DND-41 (cell line): ENCODE data around the gene KLK1.

Experiments used
- ATAC-seq: fragments of 200-7000 bp; cut with Tn5 transposase; 3 replicates; pipeline ENCODE4 v1.9.1; 2021; ENCODE audit warnings: low read depth; ENCODE audit not compliant: insufficient read depth
- DNase-seq: peaks from one replicate; pipeline ENCODE4 v3.0.0-alpha.2; 2020
- H2AFZ ChIP-seq: 2 replicates; pipeline ENCODE4 v1.6.0; 2012; ENCODE audit warnings: low read depth, low read length
- H3K27ac ChIP-seq: 2 replicates; pipeline ENCODE4 v1.5.1; 2012; ENCODE audit warnings: low read length, inconsistent platforms
- H3K27me3 ChIP-seq: fragments of 200-600 bp; sonication (generic); 2 replicates; pipeline ENCODE4 v1.6.0; 2012; ENCODE audit warnings: low read length, mild to moderate bottlenecking, inconsistent platforms; ENCODE audit not compliant: insufficient read depth, poor library complexity
- H3K36me3 ChIP-seq: 2 replicates; pipeline ENCODE4 v1.5.1; 2012; ENCODE audit warnings: low read length, inconsistent platforms; ENCODE audit not compliant: insufficient read depth
- H3K4me1 ChIP-seq: 2 replicates; pipeline ENCODE4 v1.5.1; 2012; ENCODE audit warnings: mild to moderate bottlenecking, low read length; ENCODE audit not compliant: insufficient read depth
- H3K4me2 ChIP-seq: 2 replicates; pipeline ENCODE4 v1.6.0; 2012; ENCODE audit warnings: mild to moderate bottlenecking, moderate library complexity, low read length, inconsistent platforms; ENCODE audit not compliant: insufficient read depth
- H3K4me3 ChIP-seq, 2 experiments: fragments of 200-600 bp in 1 of 2; shearing (Covaris generic) in 1 of 2; 2 replicates each; pipeline ENCODE4 v1.5.1; 2012 to 2016; ENCODE audit warnings: inconsistent platforms in 2 of 2, low read length in 2 of 2, mild to moderate bottlenecking in 2 of 2, low read depth in 1 of 2, moderate library complexity in 1 of 2
- H3K79me2 ChIP-seq: 2 replicates; pipeline ENCODE4 v1.6.0; 2012; ENCODE audit warnings: low read length, inconsistent platforms; ENCODE audit not compliant: insufficient read depth
- H3K9ac ChIP-seq: 2 replicates; pipeline ENCODE4 v1.6.0; 2012; ENCODE audit warnings: low read depth, mild to moderate bottlenecking, inconsistent platforms, low read length, moderate library complexity
- H3K9me3 ChIP-seq: 2 replicates; pipeline ENCODE4 v1.5.1; 2012; ENCODE audit warnings: low read length, moderate library complexity, mild to moderate bottlenecking, inconsistent platforms; ENCODE audit not compliant: insufficient read depth, severe bottlenecking
- H4K20me1 ChIP-seq: 2 replicates; pipeline ENCODE4 v1.6.0; 2012; ENCODE audit warnings: low read length; ENCODE audit not compliant: insufficient read depth
- EZH2 ChIP-seq: IDR thresholded peaks from 3 replicates; pipeline ENCODE4 v1.6.1; 2012; ENCODE audit warnings: borderline replicate concordance, low read depth, mild to moderate bottlenecking, moderate library complexity, low read length, inconsistent platforms; ENCODE audit not compliant: severe bottlenecking
- TF ChIP-seq, protein P1 (sequence below): IDR thresholded peaks from 2 replicates; pipeline ENCODE4 v1.5.1; 2012; ENCODE audit warnings: borderline replicate concordance, low read length, moderate library complexity, mild to moderate bottlenecking; ENCODE audit not compliant: poor library complexity, severe bottlenecking; ENCODE audit errors: extremely low read depth

KLK1 gene

DNA sequence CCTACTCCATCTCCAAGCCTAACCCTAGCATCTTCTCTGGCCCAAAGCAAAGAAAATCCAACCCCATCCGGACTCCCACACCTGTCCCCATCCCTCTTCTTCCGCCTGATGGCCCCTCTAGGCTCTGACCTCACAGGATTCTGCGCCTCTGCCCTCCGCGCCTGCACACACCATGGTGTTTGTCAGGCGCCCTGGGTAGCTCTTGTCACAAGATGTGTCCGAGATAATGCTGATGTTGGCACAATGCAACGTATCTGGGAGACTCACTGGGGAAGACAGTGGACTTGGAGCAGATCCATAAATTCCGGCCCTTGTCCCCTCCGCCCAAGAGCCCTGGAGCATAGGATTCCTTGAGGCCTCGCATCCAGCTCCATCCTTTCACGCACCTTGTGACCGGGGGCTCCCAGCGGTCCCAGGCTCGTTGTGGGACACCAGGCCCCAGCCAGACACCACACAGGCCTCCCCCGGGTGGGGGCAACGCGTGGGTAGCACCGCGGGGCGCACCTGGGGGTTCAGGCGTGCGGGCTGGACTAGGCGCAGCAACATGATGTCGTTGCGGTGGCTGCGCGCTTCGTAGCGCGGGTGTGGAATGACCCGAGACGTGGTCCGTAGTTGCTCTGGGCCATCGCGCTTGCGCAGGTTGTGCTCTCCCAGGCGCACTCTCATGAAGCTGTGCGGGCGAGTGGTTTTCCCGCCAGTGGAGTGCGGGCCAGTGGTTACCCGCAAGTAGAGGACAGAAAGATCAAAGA is 3.1 kb upstream of the KLK1 start:
- no peak for TF ChIP-seq EZH2
- TF ChIP-seq, protein P1, sequence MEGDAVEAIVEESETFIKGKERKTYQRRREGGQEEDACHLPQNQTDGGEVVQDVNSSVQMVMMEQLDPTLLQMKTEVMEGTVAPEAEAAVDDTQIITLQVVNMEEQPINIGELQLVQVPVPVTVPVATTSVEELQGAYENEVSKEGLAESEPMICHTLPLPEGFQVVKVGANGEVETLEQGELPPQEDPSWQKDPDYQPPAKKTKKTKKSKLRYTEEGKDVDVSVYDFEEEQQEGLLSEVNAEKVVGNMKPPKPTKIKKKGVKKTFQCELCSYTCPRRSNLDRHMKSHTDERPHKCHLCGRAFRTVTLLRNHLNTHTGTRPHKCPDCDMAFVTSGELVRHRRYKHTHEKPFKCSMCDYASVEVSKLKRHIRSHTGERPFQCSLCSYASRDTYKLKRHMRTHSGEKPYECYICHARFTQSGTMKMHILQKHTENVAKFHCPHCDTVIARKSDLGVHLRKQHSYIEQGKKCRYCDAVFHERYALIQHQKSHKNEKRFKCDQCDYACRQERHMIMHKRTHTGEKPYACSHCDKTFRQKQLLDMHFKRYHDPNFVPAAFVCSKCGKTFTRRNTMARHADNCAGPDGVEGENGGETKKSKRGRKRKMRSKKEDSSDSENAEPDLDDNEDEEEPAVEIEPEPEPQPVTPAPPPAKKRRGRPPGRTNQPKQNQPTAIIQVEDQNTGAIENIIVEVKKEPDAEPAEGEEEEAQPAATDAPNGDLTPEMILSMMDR = no peak
- H3K4me3 ChIP-seq = no peak overlapping the region
- no peaks in the 10 kb centered on the region for H3K9me3 ChIP-seq
- H4K20me1 ChIP-seq = no peaks in the 10 kb centered on the region
- H2AFZ ChIP-seq = no peak overlapping the region
- H3K4me2 ChIP-seq = no peak overlapping the region
- no peak overlapping the region for H3K27ac ChIP-seq
- H3K27me3 ChIP-seq = peaks cover under 1% of the 10 kb centered on the region
- DNase-seq (no peak), ATAC-seq (no peak)
- no peaks in the 10 kb centered on the region for H3K4me1 ChIP-seq
- no peak overlapping the region for H3K9ac ChIP-seq
- H3K79me2 ChIP-seq = no peaks in the 10 kb centered on the region
- H3K36me3 ChIP-seq = no peaks in the 10 kb centered on the region

- no peak overlapping the region for H3K27ac ChIP-seq
- ATAC-seq (no peak), DNase-seq (no peak)
- H3K4me3 ChIP-seq = no peak overlapping the region
- H3K79me2 ChIP-seq = no peaks in the 10 kb centered on the region
- no peak for TF ChIP-seq EZH2
- TF ChIP-seq, protein P1 = no peak
- H3K4me1 ChIP-seq = peaks cover 7% of the 10 kb centered on the region
- H3K27me3 ChIP-seq = peaks cover 18% of the 10 kb centered on the region
- no peaks in the 10 kb centered on the region for H3K36me3 ChIP-seq
- H2AFZ ChIP-seq = no peak overlapping the region
- H3K9ac ChIP-seq = no peak overlapping the region
- H4K20me1 ChIP-seq = no peaks in the 10 kb centered on the region
- no peak overlapping the region for H3K4me2 ChIP-seq
- no peaks in the 10 kb centered on the region for H3K9me3 ChIP-seq
Measured at GRCh38 chr19:50822661-50823208, 852 bp downstream of the KLK1 start.

- H3K9me3 ChIP-seq = no peaks in the 10 kb centered on the region
Measured at GRCh38 chr19:50821622-50822021, 2.0 kb downstream of the KLK1 start.

More at GRCh38 chr19:50821622-50822021, 2.0 kb downstream of the KLK1 start:
- Histone ChIP-seq H3K9ac (no peak overlapping the region), H3K27me3 (peaks cover 18% of the 10 kb centered on the region), H3K4me2 (no peak overlapping the region), H3K4me3 (no peak overlapping the region), H3K27ac (no peak overlapping the region), H4K20me1 (no peaks in the 10 kb centered on the region), H3K36me3 (no peaks in the 10 kb centered on the region), H2AFZ (no peak overlapping the region), H3K79me2 (no peaks in the 10 kb centered on the region), H3K4me1 (peaks cover 7% of the 10 kb centered on the region)
- TF ChIP-seq EZH2 = no peak
- TF ChIP-seq, protein P1 = no peak
- ATAC-seq = no peak
- DNase-seq = no peak
